DMS79 (cell line): ENCODE measurements around the gene BRSK1.

ENCODE experiments used
- DNase-seq: peaks from one replicate; lab custom pipeline; 2025; lab: John Stamatoyannopoulos, UW

BRSK1 gene

GRCh38 chr19:55253842-55254624, 29.8 kb upstream of the BRSK1 start:
- DNase-seq, result peak; percentile 38

- no peak for DNase-seq
These were observed 29.2 kb upstream of the BRSK1 start for GRCh38 chr19:55254625-55254977.

GRCh38 chr19:55255618-55256423, 28.0 kb upstream of the BRSK1 start:
- peak; percentile 46 for DNase-seq

GRCh38 chr19:55256562-55257460, 27.0 kb upstream of the BRSK1 start:
- no peak for DNase-seq

- DNase-seq, result no peak
These were observed 26.1 kb upstream of the BRSK1 start for GRCh38 chr19:55257461-55258420.

- DNase-seq, result no peak
These were observed 25.3 kb upstream of the BRSK1 start for GRCh38 chr19:55258476-55258827.

- peak; percentile 99 for DNase-seq
These were observed 24.8 kb upstream of the BRSK1 start, which contains the start of gene PPP6R1 for GRCh38 chr19:55258828-55259539. PPP6R1 (minus strand) TSS chr19:55259017; CDS start chr19:55247103, 11,914 bp downstream.

GRCh38 chr19:55259540-55260210, 24.1 kb upstream of the BRSK1 start:
- no peak for DNase-seq

- no peak for DNase-seq
These were observed 22.1 kb upstream of the BRSK1 start for GRCh38 chr19:55261671-55262126.

GRCh38 chr19:55262359-55262758, 21.4 kb upstream of the BRSK1 start:
- no peak for DNase-seq

GRCh38 chr19:55264531-55264930, 19.3 kb upstream of the BRSK1 start:
- no peak for DNase-seq

GRCh38 chr19:55265173-55265572, 18.6 kb upstream of the BRSK1 start:
- DNase-seq, result no peak

GRCh38 chr19:55265723-55266386, 17.9 kb upstream of the BRSK1 start:
- no peak for DNase-seq

GRCh38 chr19:55266404-55266803, 17.4 kb upstream of the BRSK1 start:
- DNase-seq, result no peak

GRCh38 chr19:55266840-55267239, 17.0 kb upstream of the BRSK1 start:
- no peak for DNase-seq

GRCh38 chr19:55269299-55269698, 14.5 kb upstream of the BRSK1 start:
- no peak for DNase-seq

- no peak for DNase-seq
These were observed 13.4 kb upstream of the BRSK1 start for GRCh38 chr19:55270172-55270942.

GRCh38 chr19:55272142-55272541, 11.7 kb upstream of the BRSK1 start:
- DNase-seq, result no peak
